ENCODE results near the gene KIR2DL1.

DNA sequence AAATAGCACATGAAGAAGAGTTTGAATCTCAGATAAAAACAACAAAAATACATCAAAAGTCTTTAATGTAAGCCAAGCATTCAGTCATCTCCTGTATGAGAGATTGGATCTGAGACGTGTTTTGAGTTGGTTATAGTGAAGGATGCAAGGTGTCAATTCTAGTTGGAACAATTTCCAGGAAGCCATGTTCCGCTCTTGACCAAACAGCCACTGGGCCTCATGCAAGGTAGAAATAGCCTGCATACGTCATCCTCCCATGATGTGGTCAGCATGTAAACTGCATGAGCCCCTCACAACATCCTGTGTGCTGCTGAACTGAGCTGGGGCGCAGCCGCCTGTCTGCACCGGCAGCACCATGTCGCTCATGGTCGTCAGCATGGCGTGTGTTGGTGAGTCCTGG is 45.5 kb upstream of the KIR2DL1 start, which contains the start of gene KIR3DL3:
- TF ChIP-seq, protein P1, sequence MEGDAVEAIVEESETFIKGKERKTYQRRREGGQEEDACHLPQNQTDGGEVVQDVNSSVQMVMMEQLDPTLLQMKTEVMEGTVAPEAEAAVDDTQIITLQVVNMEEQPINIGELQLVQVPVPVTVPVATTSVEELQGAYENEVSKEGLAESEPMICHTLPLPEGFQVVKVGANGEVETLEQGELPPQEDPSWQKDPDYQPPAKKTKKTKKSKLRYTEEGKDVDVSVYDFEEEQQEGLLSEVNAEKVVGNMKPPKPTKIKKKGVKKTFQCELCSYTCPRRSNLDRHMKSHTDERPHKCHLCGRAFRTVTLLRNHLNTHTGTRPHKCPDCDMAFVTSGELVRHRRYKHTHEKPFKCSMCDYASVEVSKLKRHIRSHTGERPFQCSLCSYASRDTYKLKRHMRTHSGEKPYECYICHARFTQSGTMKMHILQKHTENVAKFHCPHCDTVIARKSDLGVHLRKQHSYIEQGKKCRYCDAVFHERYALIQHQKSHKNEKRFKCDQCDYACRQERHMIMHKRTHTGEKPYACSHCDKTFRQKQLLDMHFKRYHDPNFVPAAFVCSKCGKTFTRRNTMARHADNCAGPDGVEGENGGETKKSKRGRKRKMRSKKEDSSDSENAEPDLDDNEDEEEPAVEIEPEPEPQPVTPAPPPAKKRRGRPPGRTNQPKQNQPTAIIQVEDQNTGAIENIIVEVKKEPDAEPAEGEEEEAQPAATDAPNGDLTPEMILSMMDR (IDR thresholded peaks at IDR 0.05), result no peak
- TF ChIP-seq EZH2 (IDR thresholded peaks at IDR 0.05) (no peak), EZH2phosphoT487 (IDR thresholded peaks at IDR 0.05) (no peak)
